Activated CD8-positive, alpha-beta memory T cell treated with anti-CD3 and anti-CD28 coated beads, Interleukin-2, amount 50 U/mL, for 48 hours (primary cell): Measurements from ENCODE around the gene INTS7.
A peak's percentile ranks its signal among the peaks of the same experiment; 100 is the strongest.
"Not testable (repeated sequence)": the region's sequence is repeated elsewhere in the genome, so short reads cannot be mapped to it uniquely, and the experiment has no call there.

Source experiments
- DNase-seq: peaks from one replicate; pipeline ENCODE4 v3.0.0-alpha.2; 2020

The INTS7 gene

DNA sequence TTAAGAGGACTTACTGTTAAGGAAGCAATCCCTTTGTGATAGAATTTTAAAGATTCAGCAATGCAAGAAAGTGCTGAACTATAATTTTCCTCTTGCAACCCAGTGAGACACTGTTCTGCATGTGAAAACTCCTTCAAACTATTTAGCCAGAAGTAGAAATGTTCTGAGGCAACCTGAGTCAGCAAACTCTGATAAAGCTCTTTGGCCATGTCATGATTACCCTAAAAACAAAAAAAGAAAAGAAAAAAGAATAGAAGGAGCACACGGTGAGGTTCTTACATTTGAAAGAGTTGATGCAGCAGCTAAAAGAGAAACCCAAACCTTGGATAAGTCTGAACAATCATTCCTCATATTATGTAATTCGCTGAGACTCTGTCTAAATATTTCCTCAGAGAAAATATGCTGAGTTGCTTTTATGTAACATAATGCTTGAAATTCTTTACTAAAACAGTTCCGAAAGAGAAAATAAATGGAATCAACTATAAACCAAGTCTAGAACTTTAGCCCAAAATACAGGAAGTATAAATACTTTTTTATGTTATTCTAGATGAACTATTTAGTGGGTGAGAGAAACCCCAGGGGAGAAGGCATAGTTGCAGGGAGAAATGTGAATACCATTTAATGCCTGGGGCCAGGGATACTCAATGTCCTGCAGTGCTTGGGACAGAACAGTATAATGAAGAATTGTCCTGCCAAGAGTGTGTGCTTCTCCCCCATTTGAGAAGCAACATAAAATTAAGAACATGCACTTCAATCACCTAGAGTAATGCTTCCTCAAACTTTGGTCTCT, 60.0 kb downstream of the INTS7 start:
- no peak for DNase-seq

GRCh38 chr1:211973541-211973940, 61.8 kb downstream of the INTS7 start:
- no peak for DNase-seq

DNA sequence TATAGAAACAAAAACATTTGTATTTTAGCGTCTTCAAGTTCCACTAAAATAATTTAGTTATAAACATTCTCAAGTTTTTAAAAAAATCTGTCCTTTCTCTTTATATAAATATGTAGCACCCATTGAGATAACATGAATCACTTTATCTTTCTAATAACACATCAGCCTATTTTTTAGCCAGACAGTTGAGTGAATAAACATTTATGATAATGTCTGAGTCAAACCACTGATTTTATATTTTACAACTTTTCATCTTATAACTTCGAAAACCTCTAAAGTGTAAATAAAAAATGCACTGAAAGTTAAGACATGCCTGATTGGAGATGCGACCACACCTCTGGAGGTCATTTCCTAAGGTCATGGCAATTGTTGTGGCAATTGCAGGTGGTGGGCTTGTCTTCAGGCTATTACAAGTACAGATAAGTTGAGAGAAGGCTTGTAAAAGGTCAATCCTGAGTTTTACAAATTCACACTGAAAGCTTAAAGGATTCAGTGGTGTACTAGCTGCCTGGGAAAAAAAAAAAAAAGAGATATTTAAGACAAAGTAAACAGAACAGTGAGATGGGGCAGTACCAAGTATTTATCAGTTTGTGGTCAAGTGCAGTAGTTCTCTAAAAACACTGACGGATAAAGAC, 67.0 kb downstream of the INTS7 start:
- DNase-seq, result no peak

GRCh38 chr1:211967704-211968103, 67.7 kb downstream of the INTS7 start:
- DNase-seq, result no peak

- no peak for DNase-seq
Observed at GRCh38 chr1:211965108-211965805, 70.1 kb downstream of the INTS7 start.

GRCh38 chr1:211959680-211960079, 75.7 kb downstream of the INTS7 start:
- no peak for DNase-seq

GRCh38 chr1:211959221-211959620, 76.1 kb downstream of the INTS7 start:
- DNase-seq, result no peak

- DNase-seq, result not testable (repeated sequence)
Observed at GRCh38 chr1:211954028-211954427, 81.3 kb downstream of the INTS7 start.

GRCh38 chr1:211953543-211953942, 81.8 kb downstream of the INTS7 start:
- not testable (repeated sequence) for DNase-seq

DNA sequence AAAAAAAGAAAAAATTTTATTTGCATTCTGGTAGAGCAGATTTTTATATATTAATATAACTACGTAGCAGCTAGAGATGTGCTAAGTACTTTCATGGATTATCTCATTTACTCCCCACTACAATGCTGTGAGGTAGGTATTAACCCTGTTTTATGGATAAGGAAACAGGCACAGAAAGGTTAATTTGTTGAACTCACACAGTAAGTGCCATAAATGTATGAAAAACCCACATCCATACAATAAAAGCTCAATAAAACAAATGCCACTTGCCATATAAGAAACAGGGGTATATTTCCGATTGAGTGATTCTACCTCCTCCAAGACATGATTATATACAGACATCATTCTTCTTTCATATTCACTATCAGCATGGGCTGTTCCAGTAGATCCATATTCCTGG, 83.1 kb downstream of the INTS7 start:
- no peak for DNase-seq

- no peak for DNase-seq
Observed at GRCh38 chr1:211951856-211952255, 83.5 kb downstream of the INTS7 start.

DNA sequence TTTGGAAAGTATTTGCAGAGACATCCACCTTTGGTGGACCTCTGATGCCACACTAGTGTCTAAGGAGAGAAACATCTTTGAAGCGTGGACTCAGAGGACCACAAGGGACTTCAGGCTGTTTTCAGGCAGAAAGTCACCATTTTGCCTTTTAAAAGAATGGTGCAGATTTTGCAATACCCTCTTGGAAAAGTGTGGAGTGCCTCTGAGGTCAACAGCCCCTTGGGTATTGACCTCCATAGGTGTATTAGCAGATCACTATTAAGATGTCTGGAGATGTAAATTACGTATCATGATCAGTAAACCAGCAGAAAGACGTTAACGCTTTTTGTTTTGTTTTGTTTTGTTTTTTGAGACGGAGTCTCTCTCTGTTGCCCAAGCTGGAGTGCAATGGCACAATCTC, 87.0 kb downstream of the INTS7 start:
- DNase-seq, result no peak

DNA sequence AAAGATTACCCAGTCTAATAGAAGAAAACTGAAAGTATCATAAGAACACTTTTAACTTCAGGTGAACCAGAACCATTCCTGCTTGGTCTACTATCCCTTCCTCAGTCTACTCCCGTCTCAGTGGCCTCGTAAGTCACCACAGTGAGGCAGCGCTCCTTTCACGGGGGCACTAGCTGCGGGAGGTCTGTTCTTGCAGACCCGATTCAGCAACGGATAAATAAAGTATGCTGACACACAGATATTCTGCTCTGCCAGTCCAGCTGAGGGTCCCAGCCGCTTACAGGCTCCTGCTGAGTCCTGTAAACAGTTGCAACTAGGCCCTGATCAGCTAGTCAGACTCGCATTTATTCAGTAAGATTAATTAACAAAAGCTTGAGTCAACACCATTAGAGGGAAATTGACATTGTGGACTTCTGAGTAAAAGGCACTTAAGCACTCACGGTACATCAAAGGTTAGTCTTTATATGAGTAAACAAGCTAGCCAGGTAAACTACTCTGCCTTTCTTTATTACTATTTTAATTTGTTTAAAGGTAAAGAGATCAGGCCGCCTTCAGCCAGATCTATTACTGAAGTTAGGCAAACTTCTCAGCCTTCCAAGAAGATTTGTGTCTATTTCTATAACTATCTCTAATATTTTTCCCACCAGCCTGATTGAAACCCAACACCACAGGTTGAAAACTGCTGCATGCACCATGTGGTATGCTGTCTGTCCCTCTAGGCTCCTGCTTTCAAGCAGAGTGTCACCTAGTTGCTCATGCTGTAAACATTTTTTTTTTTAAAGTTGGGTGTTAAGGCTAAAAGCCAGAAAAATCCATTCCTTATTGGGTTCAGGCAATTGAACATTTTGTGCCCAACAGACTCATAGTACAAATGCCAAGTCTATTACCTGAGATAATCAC, 87.7 kb downstream of the INTS7 start:
- no peak for DNase-seq

GRCh38 chr1:211944733-211945500, 90.4 kb downstream of the INTS7 start:
- DNase-seq, result no peak

DNA sequence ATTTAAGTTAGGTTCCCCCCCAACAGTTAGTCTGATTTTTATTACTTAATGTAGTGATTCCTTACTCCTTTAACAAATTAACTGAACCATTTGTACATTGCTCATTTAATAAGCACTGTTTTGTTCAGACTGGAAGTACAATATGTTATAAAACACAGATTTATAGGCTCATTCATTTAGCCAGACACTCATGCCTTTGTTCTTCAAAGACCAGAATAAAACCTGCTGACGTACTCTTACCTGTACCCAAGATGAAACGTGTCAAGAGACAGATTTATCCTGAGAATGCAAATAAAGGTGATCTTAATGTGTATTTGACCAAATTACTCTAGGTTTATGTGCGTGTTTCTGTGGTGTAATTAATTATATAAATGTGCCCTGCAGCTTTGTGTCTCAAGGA, 92.8 kb downstream of the INTS7 start:
- DNase-seq, result no peak

DNA sequence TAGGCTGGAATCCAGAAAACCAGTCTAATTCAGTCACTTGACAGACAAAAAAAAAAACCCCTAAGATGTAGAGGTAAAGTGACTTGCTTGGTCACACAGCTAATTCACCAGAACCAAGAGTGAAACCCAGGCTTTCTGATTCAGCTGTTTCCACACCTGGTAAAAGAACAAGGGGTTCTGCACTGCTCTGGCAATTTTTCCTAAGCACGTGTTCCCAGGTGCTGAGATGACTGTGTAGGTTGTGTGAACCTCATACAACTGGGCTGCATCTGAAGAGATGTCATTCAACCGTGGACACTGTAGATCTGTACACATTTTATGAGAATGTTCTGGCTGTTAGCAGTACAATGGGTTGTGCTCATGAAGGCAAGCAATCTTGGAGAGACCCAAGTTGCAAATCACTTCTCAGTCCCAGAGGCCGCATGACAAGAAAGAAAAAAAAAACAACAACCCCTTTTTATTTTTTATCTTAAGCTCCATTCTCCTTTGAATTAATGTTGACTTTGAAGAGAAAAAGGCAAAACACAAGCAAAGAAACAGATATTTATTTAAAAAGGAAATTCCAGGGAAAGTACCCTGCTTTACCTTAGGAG, 95.4 kb downstream of the INTS7 start:
- no peak for DNase-seq

DNA sequence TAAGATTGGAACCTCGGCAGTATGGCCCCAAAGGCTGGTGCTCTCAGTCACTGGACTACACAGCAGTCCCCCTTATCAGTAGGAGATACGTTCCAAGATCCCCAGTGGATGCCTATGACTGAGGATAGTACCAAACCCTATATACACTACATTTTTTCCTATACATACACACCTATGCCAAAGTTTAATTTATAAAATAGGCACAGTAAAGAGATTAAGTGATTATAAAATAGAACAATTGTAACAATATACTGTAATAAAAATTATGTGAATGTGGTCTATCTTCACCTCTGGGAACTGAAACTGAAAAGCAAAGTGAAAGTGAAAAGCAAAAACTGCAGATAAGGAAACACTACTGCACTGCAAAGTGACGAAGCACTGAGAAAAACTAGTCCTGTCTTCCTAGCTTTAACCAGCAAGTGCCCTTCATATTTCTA, 96.8 kb downstream of the INTS7 start:
- no peak for DNase-seq

- DNase-seq, result not testable (repeated sequence)
Observed at GRCh38 chr1:211937422-211937821, 97.9 kb downstream of the INTS7 start.

- DNase-seq, result peak; percentile 72
Observed at GRCh38 chr1:211935448-211935970, 99.8 kb downstream of the INTS7 start.

- DNase-seq, result no peak
Observed at GRCh38 chr1:211933946-211934714, 101.2 kb downstream of the INTS7 start.

- DNase-seq, result no peak
Observed at GRCh38 chr1:211932933-211933254, 102.5 kb downstream of the INTS7 start.
